ENCODE data around the gene DENND1A. TPM values are rescaled to one million over a fixed set of nuclear protein-coding genes. Genes with fewer than 3 reads are reported as not detected.

Gene DENND1A
- total RNA-seq, 1 experiment from 2014 or later, result 19.7 TPM

DNA sequence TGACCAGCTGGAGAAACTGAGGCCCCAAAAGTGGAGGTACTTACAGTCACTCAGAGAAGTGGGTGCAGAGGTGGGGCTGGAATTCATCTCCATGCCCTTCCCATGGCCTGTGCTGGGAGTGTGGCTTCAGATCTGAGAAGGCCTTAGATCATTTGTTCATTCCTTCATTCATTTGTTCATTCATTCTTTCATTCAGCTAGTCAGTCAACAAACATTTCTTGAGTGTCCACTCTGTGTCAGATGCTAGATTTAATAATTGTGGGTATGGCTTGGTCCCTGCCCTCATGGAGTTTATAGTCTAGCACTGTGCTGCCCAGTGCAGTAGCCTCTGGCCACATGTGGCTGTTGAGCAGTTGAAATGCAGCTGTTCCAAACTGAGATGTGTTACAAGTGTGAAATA lies 593.0 kb downstream of the DENND1A start:
- POLR2A ChIA-PET, result no interaction called here
- H3K36me3 ChIP-seq (ENCODE audit: control insufficient read depth, insufficient read depth, low read length), result no peaks in the 10 kb centered on the region
- DNase-seq (ENCODE audit: low read depth, low spot score) (no peak), ATAC-seq (no peak)
- H3K27ac ChIP-seq (ENCODE audit: low read length), result no peak overlapping the region
- no peaks in the 10 kb centered on the region for H3K27me3 ChIP-seq (ENCODE audit: control insufficient read depth, insufficient read depth, low read length)
- no peaks in the 10 kb centered on the region for H3K9me3 ChIP-seq (ENCODE audit: control insufficient read depth, insufficient read depth, low read depth, low read length)
- TF ChIP-seq, protein P1, sequence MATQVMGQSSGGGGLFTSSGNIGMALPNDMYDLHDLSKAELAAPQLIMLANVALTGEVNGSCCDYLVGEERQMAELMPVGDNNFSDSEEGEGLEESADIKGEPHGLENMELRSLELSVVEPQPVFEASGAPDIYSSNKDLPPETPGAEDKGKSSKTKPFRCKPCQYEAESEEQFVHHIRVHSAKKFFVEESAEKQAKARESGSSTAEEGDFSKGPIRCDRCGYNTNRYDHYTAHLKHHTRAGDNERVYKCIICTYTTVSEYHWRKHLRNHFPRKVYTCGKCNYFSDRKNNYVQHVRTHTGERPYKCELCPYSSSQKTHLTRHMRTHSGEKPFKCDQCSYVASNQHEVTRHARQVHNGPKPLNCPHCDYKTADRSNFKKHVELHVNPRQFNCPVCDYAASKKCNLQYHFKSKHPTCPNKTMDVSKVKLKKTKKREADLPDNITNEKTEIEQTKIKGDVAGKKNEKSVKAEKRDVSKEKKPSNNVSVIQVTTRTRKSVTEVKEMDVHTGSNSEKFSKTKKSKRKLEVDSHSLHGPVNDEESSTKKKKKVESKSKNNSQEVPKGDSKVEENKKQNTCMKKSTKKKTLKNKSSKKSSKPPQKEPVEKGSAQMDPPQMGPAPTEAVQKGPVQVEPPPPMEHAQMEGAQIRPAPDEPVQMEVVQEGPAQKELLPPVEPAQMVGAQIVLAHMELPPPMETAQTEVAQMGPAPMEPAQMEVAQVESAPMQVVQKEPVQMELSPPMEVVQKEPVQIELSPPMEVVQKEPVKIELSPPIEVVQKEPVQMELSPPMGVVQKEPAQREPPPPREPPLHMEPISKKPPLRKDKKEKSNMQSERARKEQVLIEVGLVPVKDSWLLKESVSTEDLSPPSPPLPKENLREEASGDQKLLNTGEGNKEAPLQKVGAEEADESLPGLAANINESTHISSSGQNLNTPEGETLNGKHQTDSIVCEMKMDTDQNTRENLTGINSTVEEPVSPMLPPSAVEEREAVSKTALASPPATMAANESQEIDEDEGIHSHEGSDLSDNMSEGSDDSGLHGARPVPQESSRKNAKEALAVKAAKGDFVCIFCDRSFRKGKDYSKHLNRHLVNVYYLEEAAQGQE (IDR thresholded peaks at IDR 0.05; ENCODE audit: insufficient read depth in 1 of 2, low read depth in 2 of 2, low read length in 1 of 2), result no peak
- TF ChIP-seq, protein P2, sequence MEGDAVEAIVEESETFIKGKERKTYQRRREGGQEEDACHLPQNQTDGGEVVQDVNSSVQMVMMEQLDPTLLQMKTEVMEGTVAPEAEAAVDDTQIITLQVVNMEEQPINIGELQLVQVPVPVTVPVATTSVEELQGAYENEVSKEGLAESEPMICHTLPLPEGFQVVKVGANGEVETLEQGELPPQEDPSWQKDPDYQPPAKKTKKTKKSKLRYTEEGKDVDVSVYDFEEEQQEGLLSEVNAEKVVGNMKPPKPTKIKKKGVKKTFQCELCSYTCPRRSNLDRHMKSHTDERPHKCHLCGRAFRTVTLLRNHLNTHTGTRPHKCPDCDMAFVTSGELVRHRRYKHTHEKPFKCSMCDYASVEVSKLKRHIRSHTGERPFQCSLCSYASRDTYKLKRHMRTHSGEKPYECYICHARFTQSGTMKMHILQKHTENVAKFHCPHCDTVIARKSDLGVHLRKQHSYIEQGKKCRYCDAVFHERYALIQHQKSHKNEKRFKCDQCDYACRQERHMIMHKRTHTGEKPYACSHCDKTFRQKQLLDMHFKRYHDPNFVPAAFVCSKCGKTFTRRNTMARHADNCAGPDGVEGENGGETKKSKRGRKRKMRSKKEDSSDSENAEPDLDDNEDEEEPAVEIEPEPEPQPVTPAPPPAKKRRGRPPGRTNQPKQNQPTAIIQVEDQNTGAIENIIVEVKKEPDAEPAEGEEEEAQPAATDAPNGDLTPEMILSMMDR (IDR thresholded peaks at IDR 0.05), result no peak
- TF ChIP-seq SIN3A (IDR thresholded peaks at IDR 0.05; ENCODE audit: borderline replicate concordance, insufficient read depth, low read depth, low read length) (no peak), TCF7L2 (IDR thresholded peaks at IDR 0.05; ENCODE audit: low read depth, low read length) (no peak), POLR2AphosphoS5 (IDR thresholded peaks at IDR 0.05; ENCODE audit: low read depth, low read length) (no peak)
- BruUV-seq (replicated peaks), result no TSS peak
- intact Hi-C loops (cut with micrococcal nuclease; ENCODE audit: unreplicated experiment) (no loop called here), in situ Hi-C loops (cut with HindIII; ENCODE audit: low pct_unique_long_range_greater_than_20kb, low sequenced_read_pairs) (no loop called here)
- peaks cover 10% of the 10 kb centered on the region for H3K4me1 ChIP-seq (ENCODE audit: control insufficient read depth, insufficient read depth, low read length)
- CTCF ChIA-PET, result no interaction called here
- H3K4me3 ChIP-seq (ENCODE audit: low read depth in 2 of 2, low read length in 2 of 2), result no peak overlapping the region

DNA sequence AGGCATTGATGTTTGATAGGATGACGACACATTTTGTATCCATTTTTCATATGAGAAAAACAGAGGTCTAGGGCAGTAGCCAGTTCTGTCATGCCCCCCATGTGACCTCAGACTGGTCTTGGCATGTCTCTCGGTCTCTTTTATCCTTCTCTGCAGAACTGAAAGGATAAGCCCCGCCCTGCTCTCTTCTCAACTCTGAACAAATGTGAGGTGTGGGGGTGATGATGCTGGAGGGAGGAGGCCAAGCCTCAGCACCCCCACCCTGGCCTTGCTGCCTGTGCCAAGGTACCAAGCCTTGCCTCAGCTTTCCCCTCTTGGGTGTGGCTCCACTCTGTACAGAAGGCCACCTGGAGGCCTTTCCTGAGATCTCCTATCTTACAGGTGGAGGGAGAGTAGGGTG lies 593.5 kb downstream of the DENND1A start:
- no peak for ATAC-seq

DNA sequence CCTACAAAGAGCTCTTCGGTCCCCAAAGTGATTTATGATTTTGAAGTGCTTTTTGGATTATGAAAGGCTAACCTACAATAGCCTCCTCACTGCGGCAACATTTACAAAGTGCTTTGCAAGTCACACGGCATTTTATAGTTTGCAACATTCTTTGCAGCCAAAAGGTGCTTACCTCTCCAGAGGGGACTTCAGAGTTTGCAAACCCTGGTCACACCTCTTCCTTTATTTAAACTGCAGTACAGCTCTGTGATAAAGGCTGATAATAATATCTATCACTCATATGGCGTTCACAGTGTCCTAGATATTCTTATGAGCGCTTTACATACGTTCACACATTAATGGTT lies 594.0 kb downstream of the DENND1A start:
- intact Hi-C loops (cut with micrococcal nuclease; ENCODE audit: unreplicated experiment) (no loop called here), in situ Hi-C loops (cut with HindIII; ENCODE audit: low pct_unique_long_range_greater_than_20kb, low sequenced_read_pairs) (no loop called here)
- H3K36me3 ChIP-seq (ENCODE audit: control insufficient read depth, insufficient read depth, low read length), result no peaks in the 10 kb centered on the region
- H3K27ac ChIP-seq (ENCODE audit: low read length), result no peak overlapping the region
- no peak overlapping the region for H3K4me3 ChIP-seq (ENCODE audit: low read depth in 2 of 2, low read length in 2 of 2)
- no peaks in the 10 kb centered on the region for H3K9me3 ChIP-seq (ENCODE audit: control insufficient read depth, insufficient read depth, low read depth, low read length)
- H3K4me1 ChIP-seq (ENCODE audit: control insufficient read depth, insufficient read depth, low read length), result peaks cover 10% of the 10 kb centered on the region
- DNase-seq (ENCODE audit: low read depth, low spot score) (no peak), ATAC-seq (no peak)
- ChIA-PET CTCF (no interaction called here), POLR2A (no interaction called here)
- no peak for TF ChIP-seq TCF7L2 (IDR thresholded peaks at IDR 0.05; ENCODE audit: low read depth, low read length)
- TF ChIP-seq POLR2AphosphoS5 (IDR thresholded peaks at IDR 0.05; ENCODE audit: low read depth, low read length), result no peak
- TF ChIP-seq, protein P1 (IDR thresholded peaks at IDR 0.05; ENCODE audit: insufficient read depth in 1 of 2, low read depth in 2 of 2, low read length in 1 of 2), result no peak
- TF ChIP-seq, protein P2 (IDR thresholded peaks at IDR 0.05), result no peak
- TF ChIP-seq SIN3A (IDR thresholded peaks at IDR 0.05; ENCODE audit: borderline replicate concordance, insufficient read depth, low read depth, low read length), result no peak
- BruUV-seq (replicated peaks), result no TSS peak
- H3K27me3 ChIP-seq (ENCODE audit: control insufficient read depth, insufficient read depth, low read length), result no peaks in the 10 kb centered on the region

More for the DNA sequence above, 593.5 kb downstream of the DENND1A start:
- H3K36me3 ChIP-seq (ENCODE audit: control insufficient read depth, insufficient read depth, low read length), result no peaks in the 10 kb centered on the region
- no TSS peak for BruUV-seq (replicated peaks)
- peaks cover 10% of the 10 kb centered on the region for H3K4me1 ChIP-seq (ENCODE audit: control insufficient read depth, insufficient read depth, low read length)
- H3K27me3 ChIP-seq (ENCODE audit: control insufficient read depth, insufficient read depth, low read length), result no peaks in the 10 kb centered on the region
- POLR2A ChIA-PET, result no interaction called here
- in situ Hi-C loops (cut with HindIII; ENCODE audit: low pct_unique_long_range_greater_than_20kb, low sequenced_read_pairs), result no loop called here
- no peak for DNase-seq (ENCODE audit: low read depth, low spot score)
- CTCF ChIA-PET, result no interaction called here
- H3K27ac ChIP-seq (ENCODE audit: low read length), result no peak overlapping the region
- intact Hi-C loops (cut with micrococcal nuclease; ENCODE audit: unreplicated experiment), result no loop called here
- H3K9me3 ChIP-seq (ENCODE audit: control insufficient read depth, insufficient read depth, low read depth, low read length), result no peaks in the 10 kb centered on the region
- TF ChIP-seq SIN3A (IDR thresholded peaks at IDR 0.05; ENCODE audit: borderline replicate concordance, insufficient read depth, low read depth, low read length) (no peak), TCF7L2 (IDR thresholded peaks at IDR 0.05; ENCODE audit: low read depth, low read length) (no peak)
- no peak overlapping the region for H3K4me3 ChIP-seq (ENCODE audit: low read depth in 2 of 2, low read length in 2 of 2)
